Activated CD4-positive, alpha-beta T cell treated with anti-CD3 and anti-CD28 coated beads for 4 hours (primary cell): ENCODE results near the gene COL4A1.

ENCODE experiments used
- DNase-seq, 2 donors: peaks; one replicate each; pipeline ENCODE4 v3.0.0-alpha.2; 2020

COL4A1 gene

GRCh38 chr13:110289174-110289573 is 17.8 kb downstream of the COL4A1 start:
- no peak for DNase-seq

DNA sequence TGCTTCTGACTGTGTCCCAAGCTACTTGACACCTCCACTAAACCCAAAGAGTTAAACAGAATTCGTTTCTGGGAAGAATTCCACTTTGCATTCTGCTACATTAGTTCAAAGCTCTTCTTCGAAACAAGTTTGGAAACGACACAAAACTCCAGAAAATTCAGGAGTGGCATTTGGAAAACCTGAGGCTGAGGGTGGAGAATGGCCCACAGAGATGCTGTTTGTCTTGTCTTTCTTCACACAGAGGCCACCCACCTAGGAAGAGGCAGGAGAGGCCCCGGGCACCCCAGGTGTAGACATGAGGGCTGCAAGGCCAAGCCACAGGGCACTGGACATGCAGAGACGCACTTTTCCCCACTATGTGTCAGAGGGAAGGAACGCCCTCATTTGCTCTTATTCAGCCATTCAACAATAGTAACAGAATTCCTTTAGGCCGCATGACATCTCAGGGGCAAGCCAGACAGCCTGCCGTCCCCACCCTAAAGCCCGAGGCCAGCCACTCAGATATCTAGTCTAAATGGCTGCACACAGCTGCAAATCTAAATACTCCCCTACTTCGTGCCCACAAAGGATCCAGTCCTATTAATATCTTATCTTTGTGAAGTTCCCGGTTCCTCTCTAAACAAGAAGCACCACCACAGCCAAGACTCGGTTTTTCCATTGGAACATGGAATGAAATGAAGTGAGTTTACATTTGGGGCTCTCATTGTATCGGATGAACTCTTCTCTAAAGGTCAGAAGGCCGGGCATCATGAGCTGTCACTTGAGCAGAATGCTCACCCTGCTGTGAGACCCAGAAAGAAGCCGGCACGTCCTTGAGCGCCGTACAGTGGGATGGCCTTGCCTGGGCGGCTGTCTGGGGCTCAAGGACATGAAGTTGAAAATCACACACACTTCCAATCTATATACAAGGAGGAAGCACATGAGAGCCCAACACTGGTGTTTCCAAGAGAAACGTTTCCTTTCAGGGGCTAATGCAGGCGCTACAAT is 19.8 kb downstream of the COL4A1 start:
- DNase-seq: no peak

DNA sequence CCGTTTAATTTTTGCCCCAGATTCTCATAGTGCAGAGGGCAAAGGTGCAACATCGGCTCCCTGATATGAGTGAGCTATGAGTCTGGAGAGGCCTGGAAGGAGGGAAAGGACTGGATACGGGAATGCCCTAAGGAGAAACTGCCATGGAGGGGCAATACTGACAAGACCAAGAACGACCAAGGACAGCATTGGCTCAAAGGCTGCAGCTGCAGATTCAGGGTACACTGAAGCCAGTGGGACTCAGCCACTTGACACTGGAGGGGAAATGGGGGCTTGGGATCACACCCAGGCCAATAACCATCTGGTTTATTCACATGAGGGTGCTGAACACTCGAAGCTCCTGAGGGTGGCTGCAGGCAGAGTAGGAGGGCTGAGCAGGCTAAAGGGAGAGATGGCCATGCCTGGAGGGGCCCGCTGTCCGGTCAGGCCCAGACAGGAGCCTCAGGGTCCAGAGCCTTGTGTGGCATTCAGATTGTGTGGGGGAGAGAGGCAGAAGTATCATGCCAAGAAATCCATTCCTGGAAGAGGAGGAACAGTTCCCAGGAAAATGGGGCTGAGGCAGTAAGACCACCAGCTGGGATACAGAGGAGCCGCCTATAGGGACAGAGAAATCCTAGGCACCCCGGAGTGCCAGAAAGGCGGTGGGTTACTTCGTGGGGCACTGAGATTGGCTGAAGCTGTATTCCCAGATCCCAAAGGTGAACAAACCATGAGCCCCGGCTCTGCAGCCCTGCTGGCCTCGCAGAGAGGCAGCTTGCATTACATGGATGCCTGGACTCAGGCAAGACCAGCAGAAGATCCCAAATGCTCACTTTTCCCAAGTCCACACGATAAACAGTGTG is 20.7 kb downstream of the COL4A1 start:
- no peak for DNase-seq

DNA sequence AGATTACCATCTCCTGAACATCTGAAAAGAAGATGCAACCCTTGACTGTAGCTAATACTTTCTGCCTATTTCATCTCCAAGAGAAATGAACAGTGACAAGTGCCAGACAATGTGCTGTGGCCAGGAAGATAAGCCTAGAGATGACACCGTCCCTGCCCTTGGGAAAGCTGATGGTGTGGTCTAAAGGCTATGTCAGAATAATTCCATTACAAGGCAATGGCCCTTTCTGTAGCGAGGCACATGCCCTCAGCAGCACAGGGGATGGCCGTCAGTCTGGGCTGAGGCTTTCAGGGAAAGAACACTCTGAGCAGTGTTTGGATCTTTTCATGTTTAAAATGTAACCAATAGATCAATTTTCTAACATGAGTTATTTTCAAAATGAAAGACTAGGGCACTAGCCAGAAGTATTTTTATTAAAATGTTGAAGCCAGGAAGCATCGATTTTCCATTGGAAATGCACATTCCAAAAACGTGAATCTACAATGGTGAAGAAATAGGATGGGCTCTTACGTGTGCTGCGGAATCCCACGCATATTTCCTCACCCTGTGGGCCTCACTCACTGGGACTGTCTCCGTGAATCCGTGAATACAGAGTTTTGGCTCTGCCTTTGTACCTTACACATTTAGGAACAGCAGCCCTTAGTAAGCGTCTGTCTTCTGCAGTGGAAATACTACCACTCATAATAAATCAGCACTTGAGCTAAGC is 22.0 kb downstream of the COL4A1 start:
- DNase-seq: no peak

DNA sequence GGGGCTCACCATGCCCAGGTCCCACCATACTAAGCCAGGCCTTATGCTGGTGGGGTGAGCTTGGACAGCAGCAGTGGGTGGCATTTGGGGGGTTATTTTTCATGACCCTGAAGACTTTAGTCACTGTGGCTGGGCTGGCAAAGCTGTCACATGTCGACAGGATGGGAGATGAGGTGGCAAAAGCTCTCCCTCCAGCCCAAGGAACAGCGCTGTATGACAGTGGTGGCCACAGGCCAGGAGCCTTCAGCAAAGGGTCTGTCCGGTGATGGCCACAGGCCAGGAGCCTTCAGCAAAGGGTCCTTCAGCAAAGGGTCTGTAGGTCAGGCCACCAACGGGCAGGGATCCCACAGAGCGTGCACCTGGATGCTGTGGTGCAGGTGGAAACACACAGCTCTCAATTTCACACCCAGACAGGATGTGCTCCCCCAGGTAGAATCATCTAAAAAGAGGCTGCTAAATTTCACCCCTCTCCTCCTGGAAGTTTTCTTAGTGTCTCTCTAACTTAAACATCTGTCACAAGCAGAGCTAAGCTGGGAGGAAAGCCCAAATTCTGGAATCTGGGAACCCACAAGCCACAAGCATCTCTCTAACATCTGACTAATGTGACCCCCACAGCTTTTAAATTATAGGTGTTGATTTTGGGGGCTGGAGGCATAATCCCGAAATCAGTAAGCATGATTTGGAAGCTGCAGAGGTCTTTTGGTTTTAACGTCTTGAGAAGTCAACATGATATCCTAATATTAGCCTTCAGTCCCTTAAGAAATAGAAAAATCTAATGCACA is 23.0 kb downstream of the COL4A1 start:
- no peak for DNase-seq

GRCh38 chr13:110282316-110282841 is 24.6 kb downstream of the COL4A1 start:
- no peak for DNase-seq

DNA sequence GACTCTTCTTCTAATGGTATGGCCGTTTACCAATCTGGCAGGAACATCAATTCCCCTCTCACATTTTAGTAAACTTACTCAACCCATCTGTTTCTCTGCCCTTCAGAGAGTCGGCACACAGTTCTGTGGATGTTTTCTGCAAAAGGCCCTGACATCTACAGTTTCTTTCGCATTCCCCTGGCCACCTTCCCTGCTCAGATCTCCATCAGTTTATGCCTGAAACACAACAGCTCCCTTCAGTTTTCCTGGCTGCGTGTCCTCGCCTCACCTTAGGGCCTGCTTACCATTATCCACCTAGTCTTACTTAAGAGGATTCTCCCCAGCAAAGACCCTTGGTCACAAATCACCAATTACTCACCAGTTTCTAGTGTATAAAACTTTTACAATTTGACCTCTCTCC is 25.2 kb downstream of the COL4A1 start:
- no peak for DNase-seq

- no peak for DNase-seq
Observed at GRCh38 chr13:110280985-110281688, 25.8 kb downstream of the COL4A1 start.

DNA sequence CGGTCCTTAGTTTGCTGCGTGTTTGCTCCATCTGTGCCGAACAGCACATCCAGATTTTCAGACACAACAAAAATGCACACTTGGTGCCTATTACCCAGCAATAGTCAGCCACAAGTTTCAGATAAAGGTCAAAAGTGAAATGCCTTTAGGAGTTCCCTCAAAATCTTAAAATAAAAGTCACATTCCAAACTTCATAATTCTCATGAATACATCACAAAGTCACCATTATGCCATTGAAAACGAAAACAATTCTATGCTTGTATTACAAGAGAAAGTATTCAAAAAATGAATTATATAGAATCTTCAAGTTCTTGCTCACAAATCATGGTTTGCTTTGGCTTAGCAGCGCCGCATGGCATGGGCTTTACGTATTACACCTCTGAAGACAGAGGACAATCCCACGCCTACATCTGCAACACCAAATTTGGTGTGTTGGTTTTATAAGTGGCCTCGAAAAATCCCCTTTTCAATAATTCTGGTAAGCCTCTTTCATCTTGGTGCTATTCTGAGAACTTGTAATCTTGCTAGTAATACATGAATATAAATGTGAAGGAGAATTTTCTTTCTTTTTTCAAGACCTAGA is 26.6 kb downstream of the COL4A1 start:
- no peak for DNase-seq

- no peak for DNase-seq
Observed at GRCh38 chr13:110279684-110280083, 27.3 kb downstream of the COL4A1 start.

DNA sequence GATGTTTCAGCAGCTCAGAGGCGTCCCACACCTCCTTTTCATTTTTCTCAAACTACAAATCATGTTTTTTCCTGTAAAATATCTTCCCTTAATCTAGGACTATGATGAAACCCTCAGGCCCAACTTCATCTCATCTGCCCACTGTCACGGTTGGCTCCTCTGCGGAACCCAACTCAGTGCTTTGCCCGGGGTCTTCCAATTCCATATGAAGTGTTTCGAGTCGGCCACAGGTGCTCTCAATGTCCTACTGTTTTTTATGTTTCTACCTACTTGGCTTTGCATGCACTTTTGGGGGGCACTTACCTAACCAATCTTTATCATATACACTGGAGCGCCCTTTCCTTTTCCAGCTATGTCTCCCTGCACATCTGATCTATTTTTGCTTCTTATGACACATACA is 28.1 kb downstream of the COL4A1 start:
- no peak for DNase-seq

- no peak for DNase-seq
Observed at GRCh38 chr13:110277357-110277975, 29.5 kb downstream of the COL4A1 start.

DNA sequence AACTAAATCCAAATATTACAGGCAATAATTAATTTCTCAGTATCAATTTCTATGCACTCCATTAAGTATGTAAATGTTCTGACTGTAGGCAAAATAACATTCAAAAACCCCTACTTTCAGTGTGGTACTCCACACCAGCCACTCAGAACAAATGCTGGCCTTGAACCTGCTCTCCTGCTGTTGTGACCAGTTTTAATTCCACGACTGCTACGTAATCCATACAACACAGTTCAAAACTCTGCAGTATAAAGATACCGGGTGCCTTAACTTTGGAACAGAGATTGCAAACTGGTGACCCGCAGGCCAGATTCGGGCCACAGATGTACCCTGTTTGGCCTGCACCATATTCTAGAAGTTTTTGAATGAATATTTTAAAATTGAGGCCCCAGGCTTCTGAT is 30.4 kb downstream of the COL4A1 start:
- no peak for DNase-seq

GRCh38 chr13:110275931-110276552 is 30.9 kb downstream of the COL4A1 start:
- no peak for DNase-seq

- no peak for DNase-seq
Observed at GRCh38 chr13:110274687-110275086, 32.3 kb downstream of the COL4A1 start.

DNA sequence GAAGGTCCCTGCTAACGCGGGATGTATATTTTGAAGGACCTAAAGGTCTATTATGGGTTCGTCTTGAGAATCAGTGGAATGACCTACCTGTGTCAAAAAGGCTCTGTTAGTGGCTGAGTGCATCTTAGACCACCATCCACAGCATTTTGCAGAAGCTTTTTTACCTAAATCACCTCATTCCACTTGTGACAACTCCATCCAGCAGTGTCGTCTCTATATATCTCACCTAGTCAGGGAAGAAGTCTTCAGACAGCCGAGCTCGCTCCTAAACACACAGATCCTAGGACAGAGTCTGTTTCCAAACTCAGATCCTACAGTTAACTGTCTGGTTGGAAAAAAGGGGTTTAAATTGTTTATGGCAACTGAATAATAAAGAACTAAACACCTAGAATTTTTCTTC is 33.7 kb downstream of the COL4A1 start:
- DNase-seq: no peak

GRCh38 chr13:110272651-110273050 is 34.3 kb downstream of the COL4A1 start:
- no peak for DNase-seq

GRCh38 chr13:110272227-110272626 is 34.7 kb downstream of the COL4A1 start:
- no peak for DNase-seq

- DNase-seq: no peak
Observed at GRCh38 chr13:110271313-110271712, 35.6 kb downstream of the COL4A1 start.

DNA sequence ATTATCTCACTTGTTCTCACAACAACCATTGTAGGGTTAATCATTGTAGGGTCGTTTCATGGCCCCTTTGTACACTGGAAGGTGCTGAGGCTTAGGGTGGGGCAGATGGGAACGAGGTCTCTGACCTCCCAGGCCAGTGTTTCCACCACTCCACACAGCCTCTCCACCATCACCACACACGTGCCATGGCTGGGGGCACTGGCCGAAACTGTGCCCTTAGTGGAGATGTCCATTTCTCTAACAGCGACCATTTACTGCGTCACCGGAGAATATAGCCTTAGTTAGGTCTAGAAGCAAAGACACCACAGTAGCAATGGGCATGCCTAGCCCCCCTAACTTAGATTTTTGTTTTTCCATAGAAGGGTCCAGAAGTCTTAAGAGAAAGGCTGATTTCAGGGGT is 36.5 kb downstream of the COL4A1 start:
- DNase-seq: no peak
